Measurements from ENCODE around the gene HPSE2. TPM values are rescaled to one million over a fixed set of nuclear protein-coding genes. Genes with fewer than 3 reads are reported as not detected.

The HPSE2 gene
- total and polyA plus RNA-seq, 12 donors = 0.04 to 0.24 (median 0.13) TPM; not detected in 6

DNA sequence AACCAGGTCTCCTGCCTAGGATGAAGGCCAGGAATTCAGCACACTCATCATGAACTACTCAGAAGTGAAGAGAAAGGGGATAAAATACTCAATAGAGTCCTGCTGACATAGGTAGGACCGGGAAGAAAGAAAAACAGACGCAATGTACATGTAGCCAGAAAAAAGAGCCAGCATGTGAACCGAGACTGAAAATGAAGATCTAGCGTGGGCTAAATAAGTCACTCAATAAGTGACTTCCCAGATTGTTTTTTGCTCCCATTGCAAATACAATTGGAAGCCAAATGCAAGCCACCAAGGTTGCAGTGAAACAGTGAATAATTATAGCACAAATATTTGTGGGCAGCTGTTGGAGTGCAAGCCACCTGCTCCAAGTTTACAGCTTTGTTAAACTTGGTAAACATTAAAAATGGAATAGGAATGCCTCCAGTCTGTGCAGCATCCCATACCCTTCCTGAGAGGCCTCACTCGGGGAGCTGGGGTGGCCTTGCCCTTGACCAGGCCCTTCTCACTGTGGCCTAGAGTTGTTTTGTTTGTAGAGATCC lies 754.2 kb downstream of the HPSE2 start:
- Histone ChIP-seq H3K36me3 (no peaks in the 10 kb centered on the region), H3K9me3 (peaks cover 0 to 9% (median 0%) of the 10 kb centered on the region in 11 donors), H3K27me3 (no peaks in the 10 kb centered on the region), H3K27ac (no peak overlapping the region), H3K4me3 (no peak overlapping the region), H3K4me1 (no peaks in the 10 kb centered on the region)
- no peak for ATAC-seq
- WGBS, 2 donors = 86 to 92% methylated on average over 5 of the region's 5 CpGs
- no peak for DNase-seq
- intact Hi-C loops (cut with DNase I) = loop anchor here in 1 of 10 donors (10.0 kb wide), 1 partner anchor 183 kb away; no protein-coding TSS in a partner anchor
- TF ChIP-seq, protein P1, sequence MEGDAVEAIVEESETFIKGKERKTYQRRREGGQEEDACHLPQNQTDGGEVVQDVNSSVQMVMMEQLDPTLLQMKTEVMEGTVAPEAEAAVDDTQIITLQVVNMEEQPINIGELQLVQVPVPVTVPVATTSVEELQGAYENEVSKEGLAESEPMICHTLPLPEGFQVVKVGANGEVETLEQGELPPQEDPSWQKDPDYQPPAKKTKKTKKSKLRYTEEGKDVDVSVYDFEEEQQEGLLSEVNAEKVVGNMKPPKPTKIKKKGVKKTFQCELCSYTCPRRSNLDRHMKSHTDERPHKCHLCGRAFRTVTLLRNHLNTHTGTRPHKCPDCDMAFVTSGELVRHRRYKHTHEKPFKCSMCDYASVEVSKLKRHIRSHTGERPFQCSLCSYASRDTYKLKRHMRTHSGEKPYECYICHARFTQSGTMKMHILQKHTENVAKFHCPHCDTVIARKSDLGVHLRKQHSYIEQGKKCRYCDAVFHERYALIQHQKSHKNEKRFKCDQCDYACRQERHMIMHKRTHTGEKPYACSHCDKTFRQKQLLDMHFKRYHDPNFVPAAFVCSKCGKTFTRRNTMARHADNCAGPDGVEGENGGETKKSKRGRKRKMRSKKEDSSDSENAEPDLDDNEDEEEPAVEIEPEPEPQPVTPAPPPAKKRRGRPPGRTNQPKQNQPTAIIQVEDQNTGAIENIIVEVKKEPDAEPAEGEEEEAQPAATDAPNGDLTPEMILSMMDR (IDR thresholded peaks at IDR 0.05) = no peak

DNA sequence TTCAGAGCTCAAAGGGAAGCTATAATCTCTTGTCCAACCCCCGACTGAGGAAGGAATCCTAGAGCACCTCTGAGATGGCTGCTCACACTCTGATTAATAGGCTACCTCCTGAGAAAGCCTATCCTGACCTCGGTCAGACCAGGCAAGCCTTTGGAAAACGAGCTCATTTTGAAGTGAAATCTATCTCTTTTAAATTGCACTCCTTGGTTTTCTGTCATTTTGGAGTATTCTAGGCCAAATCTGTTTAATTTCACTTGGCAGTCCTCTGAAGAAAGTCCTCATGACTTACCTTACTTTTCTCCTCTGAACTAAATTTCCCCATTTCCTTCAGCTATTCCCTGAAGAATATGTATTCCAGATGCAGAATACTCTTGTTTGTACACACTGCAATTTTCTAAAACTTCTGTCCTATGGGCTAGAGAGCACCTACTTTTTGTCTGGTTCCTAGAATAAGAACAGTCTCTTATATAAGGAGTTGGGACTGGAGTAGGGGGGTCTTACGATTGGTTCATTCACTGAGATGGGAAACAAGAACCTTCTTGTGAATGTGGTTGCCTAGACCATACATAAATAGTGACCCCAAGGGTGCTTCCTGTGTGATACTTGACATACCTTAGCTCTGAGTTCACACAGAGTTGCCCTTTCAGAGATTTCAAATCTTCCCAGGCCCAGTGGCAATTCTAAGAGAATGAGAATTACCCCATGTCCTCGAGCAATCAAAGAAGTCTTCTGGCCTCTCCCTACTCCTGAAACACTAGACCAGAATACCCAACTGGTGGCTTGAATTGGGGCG lies 757.0 kb downstream of the HPSE2 start:
- ATAC-seq (no peak), DNase-seq (no peak)
- peaks cover 0 to 4% (median 0%) of the 10 kb centered on the region in 11 donors for H3K9me3 ChIP-seq
- no peak overlapping the region for H3K4me3 ChIP-seq
- H3K36me3 ChIP-seq = no peaks in the 10 kb centered on the region
- H3K27ac ChIP-seq = no peak overlapping the region
- H3K4me1 ChIP-seq = no peaks in the 10 kb centered on the region
- H3K27me3 ChIP-seq = no peaks in the 10 kb centered on the region
- intact Hi-C loops (cut with DNase I) = loop anchor here in 3 of 10 donors (5.0 to 10.0 kb wide), 3 partner anchors 706 to 896 kb away; partner anchors contain the start of gene HPSE2 (in 1 of the 3)
- TF ChIP-seq, protein P1 (IDR thresholded peaks at IDR 0.05) = no peak
- WGBS, 2 donors = 72 to 82% methylated on average over 6 of the region's 6 CpGs

- H3K36me3 ChIP-seq = no peaks in the 10 kb centered on the region
- intact Hi-C loops (cut with DNase I) = loop anchor here in 3 of 10 donors (5.0 to 10.0 kb wide), 3 partner anchors 707 to 897 kb away; partner anchors contain the start of gene HPSE2 (in 1 of the 3)
- no peaks in the 10 kb centered on the region for H3K4me1 ChIP-seq
- H3K27me3 ChIP-seq = no peaks in the 10 kb centered on the region
- no peak overlapping the region for H3K4me3 ChIP-seq
- H3K27ac ChIP-seq = no peak overlapping the region
- H3K9me3 ChIP-seq = no peaks in the 10 kb centered on the region
- ATAC-seq = no peak
- DNase-seq = no peak
- TF ChIP-seq, protein P1 (IDR thresholded peaks at IDR 0.05) = no peak
Measured at GRCh38 chr10:98477861-98478260, 757.8 kb downstream of the HPSE2 start.

DNA sequence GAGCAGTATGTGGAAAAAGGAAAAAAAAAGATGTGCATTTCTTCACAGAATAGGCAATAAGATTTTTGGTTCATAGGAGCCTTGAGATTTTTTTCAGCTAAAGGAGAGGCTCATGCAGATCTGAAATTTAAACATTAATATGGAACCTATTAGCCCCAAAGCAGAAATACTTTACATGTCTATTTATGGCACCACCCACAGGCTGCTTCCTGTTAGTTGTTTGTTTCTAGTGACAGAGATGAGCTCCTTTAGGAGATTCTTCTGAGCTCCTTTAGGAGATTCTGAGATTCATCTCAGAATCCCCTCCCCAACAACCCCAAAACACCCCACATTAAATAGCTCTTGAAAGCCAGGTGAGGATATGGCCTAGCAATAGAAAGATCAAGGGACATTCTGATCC lies 761.0 kb downstream of the HPSE2 start:
- Histone ChIP-seq H3K4me1 (no peaks in the 10 kb centered on the region), H3K36me3 (no peaks in the 10 kb centered on the region), H3K27ac (no peak overlapping the region), H3K9me3 (no peaks in the 10 kb centered on the region), H3K27me3 (no peaks in the 10 kb centered on the region), H3K4me3 (no peak overlapping the region)
- TF ChIP-seq, protein P1 (IDR thresholded peaks at IDR 0.05) = no peak
- DNase-seq = no peak
- intact Hi-C loops (cut with DNase I) = loop anchor here in 3 of 10 donors (5.0 to 10.0 kb wide), 3 partner anchors 710 to 900 kb away; partner anchors contain the start of gene HPSE2 (in 1 of the 3)
- no peak for ATAC-seq

Measured in heart right ventricle (tissue), 16 donors.